HCT116 (cell line): ENCODE results near the gene APLP1.

Experiments
- POLR2A ChIP-seq: IDR thresholded peaks from 2 replicates; pipeline ENCODE4 v1.7.0; 2011; ENCODE audit warnings: borderline replicate concordance; ENCODE audit not compliant: insufficient read depth, insufficient read length; ENCODE audit errors: extremely low read depth
- POLR2AphosphoS5 ChIP-seq: IDR thresholded peaks from 2 replicates; pipeline ENCODE4 v1.6.1; 2011; ENCODE audit warnings: mild to moderate bottlenecking, low read depth, low read length, moderate library complexity
- SRF ChIP-seq: IDR thresholded peaks from 2 replicates; pipeline ENCODE4 v1.6.1; 2012; ENCODE audit warnings: low read depth
- YY1 ChIP-seq: IDR thresholded peaks from 2 replicates; pipeline ENCODE4 v1.6.1; 2011; ENCODE audit warnings: low read length, low read depth, moderate library complexity, mild to moderate bottlenecking; ENCODE audit not compliant: insufficient replicate concordance; ENCODE audit errors: extremely low read depth
- TF ChIP-seq, protein P1 (sequence below), 3 experiments: fragments of 200-600 bp in 1 of 3; sonication (generic) in 1 of 3; IDR thresholded peaks in 2 of 3; conservative IDR thresholded peaks in 1 of 3; 2 replicates each; pipeline ENCODE4 v1.5.1; 2012 to 2017; ENCODE audit warnings: low read depth in 2 of 3, low read length in 2 of 3, antibody characterized with exemption in 1 of 3, borderline replicate concordance in 1 of 3, control low read depth in 1 of 3, mild to moderate bottlenecking in 1 of 3, mixed read lengths in 1 of 3, mixed run types in 1 of 3, moderate library complexity in 1 of 3; ENCODE audit not compliant: insufficient read depth in 1 of 3
- TF ChIP-seq, protein P2 (sequence below): IDR thresholded peaks from 2 replicates; pipeline ENCODE4 v1.6.1; 2012; ENCODE audit warnings: low read depth

DNA sequence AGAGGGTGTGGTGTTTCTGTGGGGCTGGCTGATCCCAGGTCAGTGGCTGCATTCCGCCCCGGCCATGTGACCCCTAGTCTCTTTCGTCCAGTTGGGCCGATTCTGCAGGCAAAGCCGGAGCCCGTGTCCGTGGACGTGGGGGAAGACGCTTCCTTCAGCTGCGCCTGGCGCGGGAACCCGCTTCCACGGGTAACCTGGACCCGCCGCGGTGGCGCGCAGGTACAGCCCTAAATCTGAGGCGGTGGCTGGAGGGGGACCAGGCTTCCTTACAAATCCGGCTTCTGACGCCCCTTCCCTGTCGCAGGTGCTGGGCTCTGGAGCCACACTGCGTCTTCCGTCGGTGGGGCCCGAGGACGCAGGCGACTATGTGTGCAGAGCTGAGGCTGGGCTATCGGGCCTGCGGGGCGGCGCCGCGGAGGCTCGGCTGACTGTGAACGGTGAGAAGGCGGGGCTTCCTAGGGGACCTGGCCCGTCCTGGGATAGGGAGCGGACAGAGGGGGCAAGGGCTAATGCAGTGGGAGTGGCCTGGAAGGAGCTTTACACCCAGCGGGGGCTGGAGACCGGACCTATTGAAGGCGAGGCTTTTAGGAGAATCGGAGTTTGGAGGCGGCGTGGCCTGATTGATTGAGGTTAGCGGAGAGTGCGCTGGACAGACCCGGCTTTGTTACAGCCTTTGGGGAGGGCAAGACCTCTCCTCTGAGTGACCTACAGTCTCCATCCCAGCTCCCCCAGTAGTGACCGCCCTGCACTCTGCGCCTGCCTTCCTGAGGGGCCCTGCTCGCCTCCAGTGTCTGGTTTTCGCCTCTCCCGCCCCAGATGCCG, 7.3 kb upstream of the APLP1 start:
- TF ChIP-seq, protein P1, sequence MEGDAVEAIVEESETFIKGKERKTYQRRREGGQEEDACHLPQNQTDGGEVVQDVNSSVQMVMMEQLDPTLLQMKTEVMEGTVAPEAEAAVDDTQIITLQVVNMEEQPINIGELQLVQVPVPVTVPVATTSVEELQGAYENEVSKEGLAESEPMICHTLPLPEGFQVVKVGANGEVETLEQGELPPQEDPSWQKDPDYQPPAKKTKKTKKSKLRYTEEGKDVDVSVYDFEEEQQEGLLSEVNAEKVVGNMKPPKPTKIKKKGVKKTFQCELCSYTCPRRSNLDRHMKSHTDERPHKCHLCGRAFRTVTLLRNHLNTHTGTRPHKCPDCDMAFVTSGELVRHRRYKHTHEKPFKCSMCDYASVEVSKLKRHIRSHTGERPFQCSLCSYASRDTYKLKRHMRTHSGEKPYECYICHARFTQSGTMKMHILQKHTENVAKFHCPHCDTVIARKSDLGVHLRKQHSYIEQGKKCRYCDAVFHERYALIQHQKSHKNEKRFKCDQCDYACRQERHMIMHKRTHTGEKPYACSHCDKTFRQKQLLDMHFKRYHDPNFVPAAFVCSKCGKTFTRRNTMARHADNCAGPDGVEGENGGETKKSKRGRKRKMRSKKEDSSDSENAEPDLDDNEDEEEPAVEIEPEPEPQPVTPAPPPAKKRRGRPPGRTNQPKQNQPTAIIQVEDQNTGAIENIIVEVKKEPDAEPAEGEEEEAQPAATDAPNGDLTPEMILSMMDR (IDR thresholded peaks at IDR 0.05 in 2 of 3, conservative IDR thresholded peaks at IDR 0.05 in 1 of 3; ENCODE audit: borderline replicate concordance in 1 of 3, insufficient read depth in 1 of 3, low read depth in 2 of 3, low read length in 2 of 3), result no peak
- TF ChIP-seq SRF (no peak), POLR2A (no peak), POLR2AphosphoS5 (no peak), YY1 (no peak)
- TF ChIP-seq, protein P2, sequence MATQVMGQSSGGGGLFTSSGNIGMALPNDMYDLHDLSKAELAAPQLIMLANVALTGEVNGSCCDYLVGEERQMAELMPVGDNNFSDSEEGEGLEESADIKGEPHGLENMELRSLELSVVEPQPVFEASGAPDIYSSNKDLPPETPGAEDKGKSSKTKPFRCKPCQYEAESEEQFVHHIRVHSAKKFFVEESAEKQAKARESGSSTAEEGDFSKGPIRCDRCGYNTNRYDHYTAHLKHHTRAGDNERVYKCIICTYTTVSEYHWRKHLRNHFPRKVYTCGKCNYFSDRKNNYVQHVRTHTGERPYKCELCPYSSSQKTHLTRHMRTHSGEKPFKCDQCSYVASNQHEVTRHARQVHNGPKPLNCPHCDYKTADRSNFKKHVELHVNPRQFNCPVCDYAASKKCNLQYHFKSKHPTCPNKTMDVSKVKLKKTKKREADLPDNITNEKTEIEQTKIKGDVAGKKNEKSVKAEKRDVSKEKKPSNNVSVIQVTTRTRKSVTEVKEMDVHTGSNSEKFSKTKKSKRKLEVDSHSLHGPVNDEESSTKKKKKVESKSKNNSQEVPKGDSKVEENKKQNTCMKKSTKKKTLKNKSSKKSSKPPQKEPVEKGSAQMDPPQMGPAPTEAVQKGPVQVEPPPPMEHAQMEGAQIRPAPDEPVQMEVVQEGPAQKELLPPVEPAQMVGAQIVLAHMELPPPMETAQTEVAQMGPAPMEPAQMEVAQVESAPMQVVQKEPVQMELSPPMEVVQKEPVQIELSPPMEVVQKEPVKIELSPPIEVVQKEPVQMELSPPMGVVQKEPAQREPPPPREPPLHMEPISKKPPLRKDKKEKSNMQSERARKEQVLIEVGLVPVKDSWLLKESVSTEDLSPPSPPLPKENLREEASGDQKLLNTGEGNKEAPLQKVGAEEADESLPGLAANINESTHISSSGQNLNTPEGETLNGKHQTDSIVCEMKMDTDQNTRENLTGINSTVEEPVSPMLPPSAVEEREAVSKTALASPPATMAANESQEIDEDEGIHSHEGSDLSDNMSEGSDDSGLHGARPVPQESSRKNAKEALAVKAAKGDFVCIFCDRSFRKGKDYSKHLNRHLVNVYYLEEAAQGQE, result no peak
